HG03139 (cell line): Measurements from ENCODE around the gene KRT79.
"Not testable (repeated sequence)": the region's sequence is repeated elsewhere in the genome, so short reads cannot be mapped to it uniquely, and the experiment has no call there.

ENCODE experiments used
- ATAC-seq: cut with Tn5 transposase; IDR thresholded peaks from one replicate; pipeline ENCODE4 v1.9.1; 2021; ENCODE audit not compliant: unreplicated experiment

Gene KRT79

DNA sequence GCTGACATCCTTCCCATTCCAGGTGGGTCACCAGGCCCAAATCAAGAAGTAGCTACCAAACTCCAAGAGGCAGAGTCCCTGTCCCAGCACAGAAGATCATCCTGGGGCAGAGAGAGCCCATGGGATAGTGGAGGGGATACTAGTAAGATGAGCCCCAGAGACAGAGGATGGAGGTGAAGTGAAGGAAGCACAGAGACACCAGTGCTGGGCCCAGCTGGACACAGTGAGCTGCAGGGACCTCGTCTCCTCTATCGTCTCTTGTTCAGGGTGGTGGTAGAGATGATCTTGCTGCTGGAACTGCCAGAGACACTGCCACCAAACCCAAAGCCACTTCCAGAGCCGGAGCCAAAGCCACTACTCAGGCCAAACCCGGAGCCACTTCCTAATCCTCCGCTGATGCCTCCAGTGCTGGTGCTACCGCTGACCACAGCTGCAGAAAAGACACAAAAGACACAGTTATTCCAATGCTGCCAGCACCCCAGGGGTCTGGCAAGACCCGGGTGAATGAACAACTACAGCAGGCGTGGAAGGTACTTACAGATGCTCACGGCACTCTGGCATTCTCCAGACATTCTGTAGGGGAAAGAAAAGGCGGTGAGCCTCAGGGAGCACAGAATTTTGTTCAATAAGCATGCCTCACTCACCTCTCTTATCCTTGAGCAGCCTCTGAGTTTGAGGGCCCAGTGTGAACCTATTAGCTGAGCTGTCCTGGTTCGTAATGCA, 27.1 kb downstream of the KRT79 start:
- no peak for ATAC-seq

DNA sequence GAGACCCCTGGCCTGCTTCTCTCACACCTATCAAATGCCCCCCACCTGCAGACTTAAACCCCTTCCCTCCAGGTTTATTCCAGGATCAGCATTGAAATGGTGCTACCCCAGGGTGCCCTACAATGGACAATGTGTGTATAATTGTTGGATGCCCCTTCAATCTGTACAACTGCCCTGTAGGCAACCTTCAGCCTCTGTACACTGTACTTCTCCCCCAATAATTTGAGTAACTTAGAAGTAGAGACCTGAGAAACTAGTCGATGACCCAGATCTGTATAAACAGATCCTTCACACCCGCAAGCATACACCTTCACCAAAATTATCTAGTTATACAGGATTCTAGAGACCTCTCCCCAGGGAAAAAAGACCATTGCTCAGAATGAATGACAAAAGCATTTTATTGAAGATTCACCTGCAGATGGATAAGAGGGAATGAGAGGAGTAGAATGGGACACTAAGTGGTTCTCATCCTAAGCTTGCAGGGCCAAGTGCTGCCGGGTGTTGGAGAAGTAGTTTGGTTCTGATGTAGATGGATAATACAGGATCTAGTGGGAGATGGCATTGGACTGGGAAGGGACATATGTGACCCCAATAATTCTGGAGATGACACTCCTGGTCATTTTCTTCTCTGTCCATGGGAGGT, 27.8 kb downstream of the KRT79 start:
- ATAC-seq = no peak

DNA sequence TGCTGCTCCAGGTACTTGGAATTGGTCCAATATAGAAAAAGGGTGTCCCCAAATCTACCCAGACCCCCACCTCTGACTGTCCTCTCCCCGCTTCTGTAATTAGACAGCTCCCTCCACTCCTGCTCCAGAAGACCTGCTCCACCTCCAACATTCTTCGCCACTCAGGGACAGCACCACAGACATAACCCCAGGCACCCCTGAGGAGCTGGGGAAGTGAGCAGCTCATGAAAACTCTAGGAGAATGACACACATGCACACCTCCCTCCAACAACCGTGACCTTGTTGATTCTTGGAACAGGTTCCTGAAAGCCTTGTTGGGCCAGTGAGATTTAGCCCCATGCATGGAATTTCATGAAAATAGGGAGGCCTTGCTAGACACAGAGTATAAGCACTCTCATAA, 28.4 kb downstream of the KRT79 start:
- no peak for ATAC-seq

DNA sequence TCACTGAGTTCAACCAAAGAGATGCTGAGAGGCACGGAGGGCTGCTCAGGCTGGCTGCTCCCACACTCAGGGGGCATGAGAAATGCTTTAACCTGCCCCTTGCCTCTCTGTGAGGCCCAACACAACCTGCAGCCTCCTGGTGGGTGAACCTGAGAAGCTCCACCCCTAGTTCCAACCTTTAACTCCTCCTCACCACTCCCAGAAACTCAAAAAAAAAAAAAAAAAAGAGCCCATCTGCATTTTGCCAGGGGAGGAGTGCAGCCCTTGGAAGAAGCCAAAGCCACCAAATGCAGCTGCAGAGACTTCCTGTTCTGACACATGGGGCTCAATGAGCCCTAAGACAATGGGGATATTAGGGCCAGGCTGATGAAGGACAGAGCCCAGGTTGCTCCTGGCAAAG, 29.1 kb downstream of the KRT79 start:
- no peak for ATAC-seq

DNA sequence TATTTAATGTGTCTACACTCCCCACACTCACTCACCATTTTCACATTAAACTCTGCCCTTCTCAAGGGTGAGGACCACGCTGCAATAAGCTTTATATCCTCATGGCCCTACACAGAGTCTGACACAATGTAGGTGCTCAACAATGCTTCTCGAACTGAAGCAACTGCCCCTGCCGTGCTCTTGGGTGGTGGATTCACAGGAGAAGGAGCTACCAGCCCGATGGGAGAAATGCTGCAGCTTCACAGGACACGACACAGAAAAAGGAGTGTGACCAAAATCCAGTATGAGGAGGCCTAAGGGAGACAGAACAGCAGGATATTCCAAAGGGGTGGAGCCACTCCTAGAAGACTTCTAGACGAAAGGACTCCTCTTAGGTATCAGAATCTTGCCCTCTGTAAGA, 31.7 kb downstream of the KRT79 start:
- ATAC-seq = no peak

DNA sequence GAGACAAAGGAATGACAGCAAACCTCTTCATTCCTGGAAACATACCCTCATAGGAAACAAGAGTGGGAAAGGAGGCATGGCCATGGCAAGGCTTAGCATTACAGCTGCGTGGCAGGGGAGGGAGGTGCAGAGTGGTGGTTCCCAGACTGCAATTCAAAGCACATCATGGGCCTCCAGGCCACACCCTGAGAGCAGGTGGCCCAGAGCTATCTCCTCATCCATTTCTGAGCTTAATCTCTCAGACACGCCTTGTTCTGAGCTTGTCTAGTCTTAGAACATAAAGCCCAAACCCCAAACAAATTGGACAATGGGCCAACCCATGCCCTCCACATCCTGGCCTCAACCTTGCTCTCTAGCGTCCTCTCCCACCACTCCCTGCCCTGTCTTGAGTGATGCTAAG, 32.3 kb downstream of the KRT79 start:
- no peak for ATAC-seq

DNA sequence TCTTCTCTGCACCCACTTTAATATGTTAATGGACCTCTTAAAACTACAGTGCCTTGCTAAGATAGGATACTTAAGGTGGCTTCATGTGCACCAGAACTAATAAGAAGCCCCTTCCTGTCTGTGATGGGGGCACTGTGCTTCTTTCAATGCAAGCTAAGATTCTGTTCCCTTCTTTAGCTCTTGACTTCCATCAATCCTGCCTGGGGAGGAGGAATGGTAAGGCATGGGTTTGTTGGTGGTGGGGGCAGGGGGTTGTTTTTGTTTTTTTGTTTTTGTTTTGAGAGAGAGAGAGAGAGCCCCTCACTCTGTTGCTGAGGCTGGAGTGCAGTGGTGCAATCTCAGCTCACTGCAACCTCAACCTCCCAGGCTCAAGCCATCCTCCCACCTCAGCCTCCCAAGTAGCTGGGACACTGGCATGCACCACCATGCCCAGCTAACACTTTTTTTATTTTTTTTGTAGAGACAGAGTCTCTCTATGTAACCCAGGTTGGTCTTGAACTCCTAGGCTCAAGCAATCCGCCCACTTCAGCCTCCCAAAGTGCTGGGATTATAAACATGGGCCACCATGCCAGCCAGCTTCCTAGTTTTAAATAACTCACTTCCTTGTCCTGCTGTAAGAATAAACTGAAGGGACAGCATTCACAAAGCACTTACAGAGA, 33.7 kb downstream of the KRT79 start:
- ATAC-seq = no peak

DNA sequence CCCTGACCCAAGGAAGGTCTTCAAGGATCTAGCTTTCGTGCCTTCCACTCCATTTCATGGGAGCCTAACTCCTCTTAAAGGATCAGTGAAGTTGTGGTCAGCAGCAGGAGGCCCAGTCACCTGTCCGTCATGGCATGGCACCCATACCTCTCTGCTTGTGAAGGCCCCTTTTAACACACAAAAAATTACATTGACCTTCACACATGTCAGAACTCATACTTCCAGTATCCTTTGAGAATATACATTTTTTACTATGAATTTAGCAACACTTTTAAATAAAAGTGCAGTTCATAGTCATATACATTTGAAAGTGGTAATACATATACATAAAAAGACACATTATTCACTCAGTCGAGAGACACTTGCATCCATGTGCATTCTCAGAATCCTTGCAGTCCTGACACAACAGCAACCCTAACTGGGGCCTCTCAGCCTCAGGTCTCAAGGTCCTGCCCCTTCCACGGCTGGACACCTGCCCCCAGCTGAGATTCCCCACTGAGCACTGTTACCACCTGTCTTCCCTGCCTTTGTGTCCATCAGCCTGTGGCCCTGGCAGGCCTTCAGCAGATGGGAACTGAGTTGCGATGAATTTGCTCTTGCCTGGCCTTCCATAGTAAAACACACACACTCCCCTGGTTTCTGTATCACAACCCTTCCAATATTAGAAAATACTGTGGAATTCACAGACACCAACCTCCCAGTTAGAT, 34.5 kb downstream of the KRT79 start:
- ATAC-seq = no peak

DNA sequence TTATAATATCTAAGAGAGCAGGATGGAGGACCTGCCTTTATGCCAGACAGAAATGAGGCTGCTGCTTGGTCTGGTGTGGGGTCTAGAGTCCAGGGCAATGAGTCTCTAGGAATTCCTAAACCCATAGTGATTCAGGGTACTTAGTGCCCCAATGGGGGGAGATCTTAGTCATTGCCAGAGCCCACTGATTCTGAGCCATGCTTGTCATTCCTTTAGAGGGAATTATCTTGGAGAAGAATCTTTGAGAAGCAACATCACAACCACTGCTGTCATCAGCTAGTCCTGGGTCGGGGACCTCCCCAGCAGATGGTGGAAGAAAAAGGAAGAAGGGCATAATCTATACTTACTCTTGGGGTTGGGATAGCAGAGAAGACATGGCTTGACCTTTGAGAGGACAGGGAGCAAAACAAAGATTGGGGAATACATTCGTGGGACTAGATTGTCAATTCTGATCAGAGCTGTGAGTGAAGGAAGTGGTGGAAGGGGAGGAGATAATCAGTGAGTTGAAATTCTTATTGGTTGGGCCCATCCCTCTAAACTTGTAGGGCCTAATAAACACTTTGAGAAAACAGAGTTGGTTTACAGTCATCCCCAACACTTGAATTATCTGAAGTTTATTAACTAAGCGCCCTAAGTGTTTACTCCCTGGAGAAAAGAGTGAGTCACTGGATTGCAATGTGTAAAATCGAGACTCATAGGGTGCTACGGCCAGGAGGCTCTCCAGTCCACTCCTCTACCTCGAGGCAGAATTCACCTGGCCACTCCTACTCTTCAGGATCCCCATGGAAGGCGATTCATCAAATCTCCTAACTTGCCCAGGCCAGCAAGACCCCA, 35.2 kb downstream of the KRT79 start:
- no peak for ATAC-seq

DNA sequence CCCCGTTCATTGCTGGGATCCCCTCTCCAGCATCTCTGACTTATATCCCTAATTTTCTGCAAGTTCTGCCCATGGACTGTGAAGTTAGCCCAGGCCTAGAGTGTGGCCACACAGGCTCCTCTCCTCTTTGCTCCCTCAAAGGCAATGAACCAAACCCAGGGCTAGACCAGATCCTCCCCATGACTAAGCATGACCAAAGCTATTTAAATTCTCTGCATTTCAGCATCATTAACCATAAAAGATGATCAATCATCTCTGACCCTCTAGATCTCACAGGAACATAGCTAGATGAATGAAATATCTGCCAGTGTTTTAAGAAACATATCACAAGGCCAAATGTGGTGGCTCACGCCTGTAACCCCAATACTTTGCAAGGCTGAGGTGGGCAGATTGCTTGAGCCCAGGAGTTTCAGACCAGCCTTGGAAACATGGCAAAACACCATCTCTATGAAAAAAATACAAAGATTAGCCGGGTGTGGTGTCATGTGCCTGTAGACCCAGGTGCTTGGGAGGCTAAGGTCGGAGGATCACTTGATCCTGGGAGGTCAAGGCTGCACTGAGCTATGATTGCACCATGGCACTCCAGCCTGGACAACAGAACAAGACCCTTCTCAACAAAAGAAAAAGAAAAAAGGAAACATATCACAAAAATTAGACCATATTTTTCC, 36.0 kb downstream of the KRT79 start:
- no peak for ATAC-seq

DNA sequence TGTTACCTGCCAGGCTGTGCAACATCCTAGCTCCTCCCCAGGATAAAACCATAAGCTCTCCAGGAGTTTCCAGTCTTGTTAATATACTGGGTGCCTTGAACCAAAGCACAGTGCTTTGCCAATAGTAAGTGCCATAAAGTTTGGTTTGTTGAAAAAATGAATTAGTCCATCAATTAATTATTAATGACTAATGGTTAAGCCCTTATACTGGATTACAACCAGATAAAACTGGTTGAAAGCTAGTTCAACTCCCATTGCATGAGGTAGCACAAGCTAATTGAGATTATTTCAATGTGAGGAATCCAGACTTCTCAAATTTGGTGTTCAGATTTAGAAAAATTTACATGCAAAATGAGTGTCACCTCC, 36.6 kb downstream of the KRT79 start:
- ATAC-seq = no peak

DNA sequence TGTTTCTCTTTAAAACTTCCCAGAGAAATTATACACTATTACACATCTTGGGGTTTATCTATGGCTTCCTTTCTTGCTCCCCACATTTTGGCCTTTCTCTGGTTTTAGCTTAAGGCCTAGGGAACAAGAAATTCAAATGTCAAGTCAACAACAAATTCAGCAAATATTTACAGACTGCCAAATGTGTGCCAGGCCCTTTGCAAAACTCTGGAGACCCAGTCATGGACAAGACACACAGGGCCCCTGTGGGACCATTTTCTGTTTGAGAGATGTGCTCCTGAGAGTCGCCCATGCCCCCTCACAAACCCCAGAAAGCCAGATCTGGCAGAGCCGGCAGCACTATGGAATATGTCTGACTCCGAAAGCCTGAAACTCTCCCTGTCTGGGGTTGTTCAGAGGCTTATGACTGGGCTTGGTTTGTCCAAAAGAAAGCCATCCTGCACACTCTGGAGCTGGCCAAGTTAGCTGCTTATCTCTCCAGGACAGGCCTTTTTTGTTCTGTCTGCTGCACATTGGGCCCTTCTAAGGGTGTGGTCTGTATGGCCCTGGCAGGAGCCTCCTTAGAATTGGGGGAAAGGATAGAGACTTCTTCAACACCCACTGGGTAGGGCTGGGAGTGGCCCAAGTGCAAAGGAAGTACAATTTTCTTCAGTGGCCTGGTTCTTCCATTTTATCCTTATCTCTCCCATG, 37.1 kb downstream of the KRT79 start:
- no peak for ATAC-seq

DNA sequence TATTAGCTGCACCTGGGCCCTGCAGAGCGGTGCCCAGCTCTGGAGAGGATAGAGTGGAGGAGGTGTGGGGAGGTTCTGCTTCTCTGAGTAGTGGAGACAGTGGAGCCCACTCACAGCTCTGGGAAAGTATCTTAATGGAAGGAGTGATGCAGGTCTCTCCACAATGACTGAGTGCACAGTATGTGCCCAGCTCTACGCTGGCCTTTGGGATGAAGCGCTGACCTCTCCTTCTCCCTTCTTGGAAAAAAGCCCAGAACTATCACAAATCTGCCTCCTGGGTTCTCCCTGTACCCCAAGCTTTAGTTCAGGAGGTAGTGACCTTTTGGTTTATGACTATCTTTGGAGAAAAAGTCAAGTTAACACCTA, 37.7 kb downstream of the KRT79 start:
- no peak for ATAC-seq

DNA sequence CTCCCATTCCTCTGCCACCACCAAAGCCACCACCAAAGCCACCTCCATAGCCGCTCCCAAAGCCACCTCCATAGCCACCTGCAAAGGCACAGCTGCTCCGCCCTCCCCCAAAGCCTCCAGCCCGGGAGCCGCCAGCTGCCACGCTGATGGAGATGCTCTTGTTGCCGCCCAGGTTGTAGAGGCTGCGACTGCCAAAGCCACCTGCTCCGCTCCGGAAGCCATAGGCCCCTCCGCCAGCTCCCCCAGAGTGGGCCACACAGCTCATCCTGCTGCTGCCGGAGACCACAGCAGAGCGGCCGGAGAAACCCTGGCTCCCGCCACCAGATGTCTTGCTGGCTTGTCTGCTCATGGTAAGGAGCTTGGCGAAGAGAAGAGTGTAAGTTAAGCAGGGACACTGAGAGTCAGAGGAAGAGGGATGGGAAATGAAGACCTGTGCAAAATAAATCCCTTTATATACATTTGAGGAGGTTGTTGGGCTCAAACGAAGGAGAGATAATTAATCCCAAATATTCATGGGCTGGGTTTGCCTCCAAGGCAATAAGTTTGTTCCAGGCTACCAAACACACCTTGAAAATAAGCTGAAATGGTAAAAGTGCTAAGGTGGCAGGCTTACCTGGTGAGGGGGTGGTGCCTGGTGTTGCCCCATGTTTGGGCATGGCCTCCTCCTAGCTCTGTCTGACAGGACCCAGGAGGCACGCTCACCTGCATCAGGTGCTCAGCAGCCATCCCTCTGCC, 38.2 kb downstream of the KRT79 start, which contains the start of gene KRT3:
KRT3 (minus strand) TSS at position 424 of the 735 bp plus-strand sequence; CDS start at position 349, 75 bp downstream.
- no peak for ATAC-seq

DNA sequence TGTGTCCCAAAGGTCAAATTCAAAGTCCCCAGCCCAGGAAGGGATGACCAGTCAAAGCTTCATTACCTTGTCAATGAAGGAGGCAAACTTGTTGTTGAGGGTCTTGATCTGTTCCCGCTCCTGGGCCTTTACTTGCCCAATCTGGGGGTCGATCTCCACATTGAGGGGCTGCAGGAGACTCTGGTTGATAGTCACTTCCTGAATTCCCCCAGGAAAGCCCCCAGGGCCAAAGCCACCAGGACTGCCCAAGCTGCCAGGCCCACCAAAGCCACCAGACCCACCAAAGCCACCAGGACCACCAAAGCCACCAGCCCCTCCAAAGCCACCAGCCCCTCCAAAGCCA, 38.8 kb downstream of the KRT79 start:
- not testable (repeated sequence) for ATAC-seq

DNA sequence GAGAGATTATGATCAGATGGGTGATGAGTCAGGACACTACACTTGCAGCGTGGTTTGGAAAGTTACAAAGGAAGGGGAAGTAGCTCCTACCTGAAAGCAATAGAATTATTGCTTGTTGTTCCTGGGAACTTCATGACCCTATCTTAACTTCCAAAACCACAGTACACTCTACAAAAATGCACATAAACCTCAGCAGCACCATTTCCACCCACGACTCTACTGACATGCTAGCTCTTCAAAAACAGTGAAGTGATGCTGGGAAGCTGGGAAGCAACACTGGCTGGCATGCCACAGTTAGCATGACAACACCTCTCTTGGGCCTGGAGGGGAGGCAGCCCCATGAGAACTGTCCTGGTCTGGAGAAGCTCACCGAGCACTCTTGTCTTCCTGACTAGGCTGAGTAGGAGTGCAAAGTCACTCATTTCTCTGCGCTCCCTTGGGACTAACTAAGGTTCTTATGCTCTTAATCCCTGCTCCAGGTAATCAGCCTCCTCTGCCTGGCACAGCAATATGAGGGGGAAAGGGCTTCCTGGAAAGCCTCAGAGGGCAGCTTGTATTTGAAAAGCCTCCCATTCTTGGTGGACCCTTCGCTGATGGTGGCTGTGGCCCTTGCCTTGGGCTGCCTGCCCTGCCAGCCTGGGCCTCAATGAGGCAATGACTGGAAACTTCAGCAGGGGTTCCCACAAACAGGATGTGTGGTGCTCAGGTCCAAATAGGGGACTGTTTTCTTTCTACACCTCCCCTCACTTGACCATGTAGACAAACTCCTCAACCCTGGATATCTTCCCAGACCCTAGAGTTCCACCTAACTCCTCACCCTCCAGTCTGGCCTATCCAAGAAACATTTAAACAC, 39.4 kb downstream of the KRT79 start:
- ATAC-seq = no peak

DNA sequence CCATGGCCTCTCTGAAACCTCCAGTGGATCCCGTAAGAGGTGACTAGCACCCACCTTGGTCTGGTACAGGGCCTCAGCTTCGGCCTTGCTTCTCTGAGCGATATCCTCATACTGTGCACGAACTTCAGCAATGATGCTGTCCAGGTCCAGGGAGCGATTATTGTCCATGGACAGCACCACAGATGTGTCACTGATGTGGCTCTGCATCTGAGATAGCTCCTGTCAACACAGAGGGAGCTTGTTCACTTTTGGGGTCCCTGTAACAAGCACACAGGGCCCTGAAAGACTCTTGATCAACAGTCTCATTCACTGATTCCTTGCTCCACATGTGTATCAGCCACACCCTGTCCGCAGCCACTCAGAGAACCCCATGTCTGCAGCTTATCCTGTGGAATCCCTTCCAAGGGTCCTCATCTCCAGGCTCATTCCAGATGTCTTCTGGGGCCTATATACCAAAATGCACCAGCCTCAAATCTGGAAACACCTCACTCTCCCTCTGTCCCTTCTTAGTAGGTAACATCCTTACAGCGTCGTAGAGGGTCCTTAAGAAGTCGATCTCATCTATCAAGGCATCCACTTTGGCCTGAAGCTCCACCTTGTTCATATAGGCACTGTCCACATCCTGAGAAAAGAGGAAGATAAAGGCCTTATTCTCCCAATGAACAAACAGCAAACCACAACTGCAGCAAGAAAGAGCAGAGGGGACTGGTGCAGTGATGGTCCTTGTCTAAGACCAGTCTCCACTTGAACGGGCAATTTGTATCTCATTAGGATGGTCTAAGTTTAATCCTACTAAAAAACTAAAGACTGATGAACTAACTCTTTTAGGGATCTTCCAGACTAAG, 41.7 kb downstream of the KRT79 start:
- no peak for ATAC-seq
